Frontal cortex (tissue), 4 donors: Measurements from ENCODE around the gene PACSIN1. TPM values are rescaled to one million over a fixed set of nuclear protein-coding genes. Genes with fewer than 3 reads are reported as not detected.

Experiments
- DNase-seq, 2 donors: peaks; one replicate each; pipeline ENCODE4 v3.0.0; 2012; ENCODE audit warnings: low spot score in 2 of 2
- FAIRE-seq: peaks from 2 replicates; lab custom pipeline; 2012; peaks lifted over from hg19 to GRCh38; lab: Jason Lieb, UNC
- total RNA-seq: library from RNA; depleted of rRNA; stranded (reverse); fragments of >200 nt; gene quantifications from one replicate; pipeline ENCODE4 v1.2.3, GENCODE V29; 2014
- donor health status: control.
- donor health status: control.
- donor health status: control.

The PACSIN1 gene
- total RNA-seq, 1 donor from 2014 or later = 2.9 TPM

DNA sequence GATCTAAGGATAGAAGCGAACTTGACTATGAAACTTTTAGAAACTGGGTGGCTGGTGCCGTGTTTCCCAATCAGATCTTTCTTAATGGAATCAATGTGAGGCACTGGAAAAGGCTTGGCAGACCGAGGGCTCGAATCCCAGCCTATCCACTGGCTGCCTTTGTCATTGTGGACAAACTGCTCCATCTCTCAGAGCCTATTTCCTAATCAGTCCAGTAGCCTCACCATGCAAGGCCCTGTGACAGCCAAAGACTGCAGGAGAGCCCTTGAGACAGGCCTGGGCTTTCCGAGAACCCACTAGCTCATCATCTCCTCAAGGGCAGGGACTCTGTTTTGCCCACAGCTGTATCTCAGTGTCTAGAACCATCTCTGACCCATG, 46.9 kb downstream of the PACSIN1 start:
- DNase-seq (no peak), FAIRE-seq (no peak)

- FAIRE-seq = no peak
- no peak for DNase-seq
Measured at GRCh38 chr6:34513646-34514045, 47.8 kb downstream of the PACSIN1 start.

- DNase-seq (no peak), FAIRE-seq (no peak)
Measured at GRCh38 chr6:34514112-34514511, 48.2 kb downstream of the PACSIN1 start.

DNA sequence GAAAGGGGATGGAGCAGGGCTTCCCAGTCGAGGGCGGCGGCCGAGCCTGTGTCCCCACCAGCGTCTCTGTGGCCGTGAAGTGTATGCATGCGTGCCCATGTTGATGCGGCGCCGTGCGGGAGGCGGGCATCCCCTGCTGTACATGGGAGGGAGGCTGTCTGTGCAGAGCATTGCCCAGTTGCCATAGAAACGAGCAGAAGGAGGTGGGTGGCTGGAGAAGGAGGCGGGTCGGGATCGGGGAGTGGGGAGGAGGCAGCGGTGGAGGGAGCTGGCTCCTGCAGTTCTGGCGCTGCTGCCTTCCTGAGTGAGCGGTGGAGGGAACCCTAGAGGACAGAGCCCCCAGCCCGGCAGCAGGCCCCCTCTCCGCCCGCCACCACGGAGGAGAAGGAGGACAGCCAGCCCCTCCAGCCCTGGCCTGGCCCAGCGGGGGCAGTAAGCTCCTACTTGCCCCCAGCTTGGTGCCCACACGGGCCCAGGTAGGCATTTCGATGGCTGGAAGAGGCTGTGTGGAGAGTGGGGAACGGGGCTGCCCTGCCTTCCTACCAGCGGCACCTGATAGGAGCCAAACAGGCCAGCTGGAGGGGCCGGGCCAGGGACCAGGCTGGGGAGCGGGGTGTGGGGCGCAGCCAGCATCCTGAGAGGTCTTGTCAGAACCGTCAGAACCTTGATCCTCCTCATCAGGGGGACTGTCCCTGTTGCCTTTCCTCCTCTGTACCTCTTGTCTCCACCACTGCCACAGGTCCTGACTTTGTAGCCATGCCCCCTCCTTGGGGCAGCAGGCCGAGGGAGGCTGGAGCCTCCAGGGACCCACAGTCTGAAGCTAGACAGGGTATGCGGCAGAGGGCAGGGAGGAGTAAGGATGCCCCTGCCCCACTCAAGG, 49.0 kb downstream of the PACSIN1 start:
- FAIRE-seq (no peak), DNase-seq (peak in 1 of 2 donors; percentile 73)

GRCh38 chr6:34515473-34516387, 49.9 kb downstream of the PACSIN1 start:
- no peak for FAIRE-seq
- DNase-seq = no peak

DNA sequence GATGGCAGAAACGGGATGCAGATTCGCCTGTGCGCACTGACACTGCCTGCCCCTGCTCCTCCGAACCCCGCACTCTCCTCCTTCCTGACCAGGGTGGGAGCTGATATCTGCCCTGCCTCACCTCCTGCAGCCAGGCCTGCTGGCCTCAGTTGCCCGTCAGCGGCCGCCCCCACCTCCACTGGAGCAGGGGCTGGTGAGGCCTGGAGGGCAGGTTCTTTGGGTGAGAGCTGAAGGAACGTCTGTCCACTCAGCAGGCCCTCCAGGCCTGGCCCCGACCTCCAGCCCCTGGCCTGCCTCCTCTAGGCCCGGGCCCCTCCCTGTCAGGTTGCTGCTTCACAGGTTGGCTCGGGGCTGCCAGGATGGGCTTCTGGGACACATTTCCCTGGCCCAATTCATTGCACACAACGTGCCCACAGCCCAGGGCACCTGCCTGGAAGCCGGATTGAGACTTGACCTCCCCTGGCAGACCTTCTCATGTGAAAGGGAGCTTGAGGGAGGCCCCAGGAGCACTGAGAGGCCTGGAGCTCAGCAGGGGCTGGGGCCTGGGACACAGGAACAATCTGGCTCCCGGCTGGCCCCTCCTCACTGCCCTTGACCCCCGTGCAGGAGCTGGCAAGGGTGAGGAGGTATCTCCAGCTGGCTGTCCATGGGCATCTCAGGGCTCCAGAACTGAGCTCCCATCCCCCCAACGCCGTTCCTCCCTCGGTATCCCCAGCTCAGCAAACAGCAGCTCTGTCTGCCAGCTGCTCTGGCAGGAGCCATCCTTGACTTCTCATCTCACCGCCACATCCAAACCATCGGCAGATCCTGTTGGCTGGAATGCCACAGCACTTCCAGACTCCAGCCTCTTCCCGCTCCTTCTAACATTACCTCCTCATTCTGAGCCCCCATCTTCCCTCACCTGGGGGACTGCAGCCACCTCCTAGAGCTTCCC, 50.8 kb downstream of the PACSIN1 start:
- FAIRE-seq (no peak), DNase-seq (no peak)

GRCh38 chr6:34517461-34517881, 51.6 kb downstream of the PACSIN1 start:
- no peak for FAIRE-seq
- DNase-seq = no peak

DNA sequence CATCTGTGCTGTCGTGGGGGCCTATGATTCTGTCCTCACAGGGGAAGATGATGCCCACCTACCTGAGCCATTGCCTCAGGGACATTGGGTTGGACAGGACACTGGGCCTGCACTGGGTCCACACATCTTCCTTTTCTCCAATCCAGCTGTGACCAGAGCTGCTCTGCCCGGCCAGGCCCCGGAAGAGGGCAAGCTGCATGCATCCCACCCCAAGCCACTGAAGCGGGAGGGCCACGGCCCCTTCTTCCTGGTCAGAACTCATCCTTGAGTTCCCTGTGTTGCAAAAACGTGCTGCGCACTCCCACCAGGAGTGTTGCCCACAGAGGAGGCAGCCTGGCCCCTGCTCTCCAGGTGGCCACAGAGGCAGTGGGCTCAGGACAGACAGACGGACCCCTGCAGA, 52.1 kb downstream of the PACSIN1 start:
- FAIRE-seq = no peak
- DNase-seq = no peak

- DNase-seq (no peak), FAIRE-seq (no peak)
Measured at GRCh38 chr6:34518669-34519365, 52.9 kb downstream of the PACSIN1 start.

DNA sequence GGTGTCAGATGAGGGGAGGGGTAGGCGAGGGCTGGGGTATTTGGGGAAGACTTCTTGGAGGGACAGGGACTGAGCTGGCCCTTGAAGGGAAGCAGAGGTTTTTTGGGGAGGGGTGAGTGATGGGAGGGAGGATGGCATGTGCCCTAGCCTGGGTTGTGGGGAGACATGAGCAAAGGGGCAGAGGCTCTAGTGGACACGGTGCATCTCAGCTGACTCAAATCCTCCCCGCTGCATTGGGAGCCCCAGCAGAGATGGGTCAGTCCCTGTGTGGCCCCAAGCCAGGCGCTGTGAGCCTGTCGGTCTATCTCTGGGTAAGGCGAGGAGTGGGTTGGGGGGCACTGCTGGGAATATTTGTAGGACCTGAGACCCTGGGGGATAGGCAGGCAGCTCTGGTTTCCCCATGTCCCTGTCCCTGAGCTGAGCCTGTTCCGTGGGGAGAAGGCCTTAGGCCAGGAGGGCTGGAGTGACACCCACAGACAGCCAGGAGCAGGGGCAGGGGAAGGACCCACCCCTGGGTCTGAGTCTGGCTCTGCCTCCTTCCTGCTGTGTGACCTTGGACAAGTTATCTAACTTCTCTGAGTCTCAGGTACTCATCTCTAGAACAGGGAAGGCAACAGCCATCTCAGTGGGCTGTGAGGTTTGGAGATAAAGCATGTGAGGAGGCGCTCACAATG, 54.2 kb downstream of the PACSIN1 start:
- DNase-seq (no peak), FAIRE-seq (no peak)

DNA sequence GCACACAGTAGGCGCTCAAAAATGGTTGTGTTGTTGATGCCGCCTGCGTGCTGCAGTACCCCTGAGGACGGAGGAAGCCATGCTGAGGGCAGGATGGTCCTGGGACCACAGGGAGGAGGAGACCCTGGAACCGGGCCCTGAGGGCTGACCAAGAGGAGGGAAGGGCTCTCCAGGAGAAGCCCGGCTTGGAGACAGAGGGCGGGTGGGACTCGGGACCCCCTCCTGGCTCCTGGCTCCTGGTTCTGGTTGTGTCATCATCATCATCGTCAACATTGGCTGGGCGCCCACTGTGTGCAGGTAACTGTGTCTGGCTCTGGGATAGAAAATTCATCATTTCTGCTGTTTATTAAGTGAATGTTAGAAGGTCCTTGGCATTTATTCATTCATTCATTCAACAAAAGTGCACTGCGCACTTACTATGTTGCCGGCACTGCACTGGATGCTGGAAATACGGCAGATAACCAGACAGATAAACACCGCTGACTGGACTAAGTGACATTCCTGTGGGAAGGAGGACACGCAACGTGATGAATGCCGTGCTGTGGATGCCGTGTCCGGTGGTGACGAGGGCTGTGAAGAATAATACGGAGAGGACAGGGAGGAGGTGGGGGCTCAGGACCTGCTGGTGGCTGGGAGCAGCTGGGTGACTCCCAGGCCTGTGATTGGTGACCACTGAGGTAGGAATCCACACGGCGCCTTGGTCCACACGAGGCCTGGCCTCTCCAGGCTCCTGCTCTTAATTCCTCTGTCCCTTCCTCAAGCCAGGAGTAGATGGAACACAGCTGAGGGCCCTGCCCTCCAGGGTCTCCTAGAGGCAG, 55.0 kb downstream of the PACSIN1 start:
- FAIRE-seq (no peak), DNase-seq (no peak)

DNA sequence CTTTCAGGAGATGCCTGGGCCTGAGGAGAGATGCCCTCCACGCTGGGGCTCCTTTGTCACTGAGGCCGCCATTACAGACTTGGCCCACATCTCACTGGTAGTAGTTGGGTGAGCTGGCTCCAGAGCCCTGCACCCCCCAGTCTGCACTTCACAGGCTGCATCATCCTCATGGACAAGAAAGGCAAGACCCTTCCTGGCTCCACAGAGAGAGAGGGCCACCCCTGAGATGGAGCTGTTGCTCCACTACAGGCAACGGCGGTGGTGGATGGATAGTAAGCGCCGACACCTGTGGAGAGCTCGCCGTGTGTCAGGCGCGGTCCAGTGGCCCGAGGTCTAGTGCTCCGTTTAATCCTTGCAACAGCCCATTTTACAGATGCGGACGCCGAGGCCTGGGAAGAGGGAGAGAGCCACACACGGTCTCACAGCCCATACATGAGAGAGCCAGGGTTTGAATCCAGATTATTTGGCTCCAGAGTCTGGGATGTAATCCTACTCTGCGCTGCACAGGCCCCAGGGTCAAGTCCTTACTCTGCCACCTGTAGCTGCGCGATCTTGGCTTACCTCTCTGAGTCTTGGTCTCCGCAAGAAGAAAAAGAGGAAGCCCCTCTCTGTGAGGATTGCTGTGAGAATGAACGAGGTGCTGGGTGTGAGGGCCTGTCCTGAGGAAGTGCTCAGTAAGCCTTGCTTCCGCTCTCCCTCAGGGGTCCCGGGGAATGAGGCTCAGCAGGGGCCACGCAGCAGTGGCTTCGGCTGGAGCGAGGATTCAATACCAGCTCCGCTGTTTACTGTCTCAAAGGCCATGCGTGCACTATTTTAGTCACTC, 55.8 kb downstream of the PACSIN1 start:
- FAIRE-seq (no peak), DNase-seq (no peak)

DNA sequence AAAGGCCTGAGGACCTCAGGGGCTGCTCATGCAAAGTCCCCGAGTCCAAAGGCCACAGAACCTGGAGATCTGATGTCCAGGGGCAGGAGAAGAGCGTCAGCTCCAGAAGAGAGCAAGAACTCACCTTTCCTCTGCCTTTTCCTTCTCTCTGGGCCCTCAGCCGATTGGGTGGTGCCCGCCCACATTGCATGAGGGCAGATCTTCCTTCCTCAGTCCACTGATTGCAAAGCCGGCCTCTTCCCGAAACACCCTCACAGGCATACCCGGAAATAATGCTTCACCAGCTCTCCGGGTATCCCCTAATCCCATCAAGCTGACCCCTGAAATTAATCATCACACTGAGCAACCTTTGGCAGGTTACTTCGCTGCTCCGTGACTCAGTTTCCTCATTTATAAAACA, 56.9 kb downstream of the PACSIN1 start:
- DNase-seq = no peak
- no peak for FAIRE-seq

DNA sequence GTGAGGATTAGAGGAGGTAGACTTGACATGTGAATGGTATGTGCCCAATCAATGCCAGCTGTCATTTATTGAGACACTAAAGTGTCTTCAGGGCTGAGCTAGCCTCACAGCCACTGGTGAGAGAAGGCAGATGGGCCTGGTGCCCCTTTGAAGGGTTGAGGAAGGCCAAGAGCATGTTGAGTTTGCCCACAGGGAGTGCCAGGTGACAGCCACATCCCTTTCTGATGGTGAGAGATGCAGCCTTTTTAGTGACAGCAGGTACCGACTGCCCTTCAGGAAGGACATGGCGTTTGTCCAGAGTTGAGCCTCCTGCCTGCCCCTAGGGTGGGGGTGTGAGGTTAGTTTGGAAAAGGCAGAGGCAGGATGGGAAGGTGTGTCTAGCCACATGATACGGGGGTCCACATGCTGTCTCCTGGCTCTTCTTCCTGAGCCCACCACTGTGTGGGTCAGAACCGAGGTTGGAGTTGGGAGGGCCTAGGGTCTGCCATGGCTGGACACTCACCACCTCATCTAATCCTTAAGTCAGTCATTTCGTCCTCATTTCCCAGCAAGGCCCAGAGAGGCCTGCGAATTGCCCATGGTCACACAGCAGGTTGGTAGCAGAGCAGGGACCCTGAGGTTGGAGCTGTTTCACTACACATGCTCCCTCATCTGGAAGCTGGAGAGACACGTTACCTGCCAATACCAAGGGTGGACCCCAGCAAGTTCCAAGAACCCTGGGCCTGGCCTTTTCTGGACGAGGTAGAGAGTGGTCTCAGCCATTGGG, 57.7 kb downstream of the PACSIN1 start:
- DNase-seq (no peak), FAIRE-seq (no peak)

GRCh38 chr6:34524499-34524898, 58.6 kb downstream of the PACSIN1 start:
- no peak for DNase-seq
- no peak for FAIRE-seq

- DNase-seq (no peak), FAIRE-seq (no peak)
Measured at GRCh38 chr6:34524971-34525370, 59.1 kb downstream of the PACSIN1 start.
